ENCODE results near the gene EPGN. TPM values are rescaled to one million over a fixed set of nuclear protein-coding genes. Genes with fewer than 3 reads are reported as not detected.
"Not testable (repeated sequence)": the region's sequence is repeated elsewhere in the genome, so short reads cannot be mapped to it uniquely, and the experiment has no call there.

The EPGN gene
- total RNA-seq, 4 donors from 2014 or later, result not detected

DNA sequence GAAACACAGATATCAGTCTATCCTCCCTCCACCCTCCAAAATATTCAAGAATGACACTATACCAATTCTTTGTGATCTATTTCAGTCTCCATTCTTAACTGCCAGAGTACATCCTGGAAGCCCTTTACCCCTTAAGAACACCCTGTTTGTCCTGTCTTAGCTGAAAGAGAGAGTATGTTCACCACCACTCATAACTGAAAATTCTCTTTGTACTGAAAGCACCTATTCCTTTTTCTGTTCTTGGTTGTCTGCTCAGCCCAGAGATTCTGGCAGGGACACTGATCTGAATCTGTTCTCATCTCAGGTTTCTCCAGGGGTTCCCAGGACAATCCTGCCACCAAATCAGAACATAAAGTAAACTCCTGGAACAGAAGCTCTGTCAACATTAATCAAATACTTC, 31.2 kb downstream of the EPGN start:
- H3K27me3 ChIP-seq, result no peaks in the 10 kb centered on the region
- DNase-seq, result no peak
- H3K4me1 ChIP-seq, result no peaks in the 10 kb centered on the region
- H3K27ac ChIP-seq, result no peak overlapping the region
- no peaks in the 10 kb centered on the region for H3K36me3 ChIP-seq
- ATAC-seq, result no peak
- TF ChIP-seq, protein P1, sequence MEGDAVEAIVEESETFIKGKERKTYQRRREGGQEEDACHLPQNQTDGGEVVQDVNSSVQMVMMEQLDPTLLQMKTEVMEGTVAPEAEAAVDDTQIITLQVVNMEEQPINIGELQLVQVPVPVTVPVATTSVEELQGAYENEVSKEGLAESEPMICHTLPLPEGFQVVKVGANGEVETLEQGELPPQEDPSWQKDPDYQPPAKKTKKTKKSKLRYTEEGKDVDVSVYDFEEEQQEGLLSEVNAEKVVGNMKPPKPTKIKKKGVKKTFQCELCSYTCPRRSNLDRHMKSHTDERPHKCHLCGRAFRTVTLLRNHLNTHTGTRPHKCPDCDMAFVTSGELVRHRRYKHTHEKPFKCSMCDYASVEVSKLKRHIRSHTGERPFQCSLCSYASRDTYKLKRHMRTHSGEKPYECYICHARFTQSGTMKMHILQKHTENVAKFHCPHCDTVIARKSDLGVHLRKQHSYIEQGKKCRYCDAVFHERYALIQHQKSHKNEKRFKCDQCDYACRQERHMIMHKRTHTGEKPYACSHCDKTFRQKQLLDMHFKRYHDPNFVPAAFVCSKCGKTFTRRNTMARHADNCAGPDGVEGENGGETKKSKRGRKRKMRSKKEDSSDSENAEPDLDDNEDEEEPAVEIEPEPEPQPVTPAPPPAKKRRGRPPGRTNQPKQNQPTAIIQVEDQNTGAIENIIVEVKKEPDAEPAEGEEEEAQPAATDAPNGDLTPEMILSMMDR (IDR thresholded peaks at IDR 0.05 in 4 of 5, conservative IDR thresholded peaks at IDR 0.05 in 1 of 5), result no peak
- no peak for TF ChIP-seq POLR2A (IDR thresholded peaks at IDR 0.05)
- H3K9me3 ChIP-seq, result no peaks in the 10 kb centered on the region
- H3K4me3 ChIP-seq, result no peak overlapping the region
- intact Hi-C loops (cut with DNase I; ENCODE audit: low total_unique reads) (no loop called here), in situ Hi-C loops (cut with MboI; ENCODE audit: low sequenced_read_pairs in 4 of 4) (no loop called here)

DNA sequence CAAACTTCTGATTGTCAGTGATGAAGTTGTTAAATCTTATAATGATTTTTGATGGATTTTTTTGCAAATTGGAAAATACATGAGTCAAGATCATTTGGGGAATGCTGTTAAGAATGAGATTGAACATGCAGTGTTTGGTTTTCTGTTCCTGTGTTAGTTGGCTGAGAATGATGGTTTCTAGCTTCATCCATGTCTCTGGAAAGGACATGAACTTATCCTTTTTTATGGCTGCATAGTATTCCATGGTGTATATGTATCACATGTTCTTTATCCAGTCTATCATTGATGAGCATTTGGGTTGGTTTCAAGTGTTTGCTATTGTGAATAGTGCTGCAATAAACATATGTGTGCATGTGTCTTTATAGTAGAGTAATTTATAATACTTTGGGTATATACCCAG, 32.2 kb downstream of the EPGN start:
- ATAC-seq; intact Hi-C loops (cut with DNase I; ENCODE audit: low total_unique reads); H3K9me3 ChIP-seq; in situ Hi-C loops (cut with MboI; ENCODE audit: low sequenced_read_pairs in 4 of 4); H3K36me3 ChIP-seq; H3K4me3 ChIP-seq; H3K27ac ChIP-seq; DNase-seq; H3K4me1 ChIP-seq; H3K27me3 ChIP-seq: not testable (repeated sequence)

DNA sequence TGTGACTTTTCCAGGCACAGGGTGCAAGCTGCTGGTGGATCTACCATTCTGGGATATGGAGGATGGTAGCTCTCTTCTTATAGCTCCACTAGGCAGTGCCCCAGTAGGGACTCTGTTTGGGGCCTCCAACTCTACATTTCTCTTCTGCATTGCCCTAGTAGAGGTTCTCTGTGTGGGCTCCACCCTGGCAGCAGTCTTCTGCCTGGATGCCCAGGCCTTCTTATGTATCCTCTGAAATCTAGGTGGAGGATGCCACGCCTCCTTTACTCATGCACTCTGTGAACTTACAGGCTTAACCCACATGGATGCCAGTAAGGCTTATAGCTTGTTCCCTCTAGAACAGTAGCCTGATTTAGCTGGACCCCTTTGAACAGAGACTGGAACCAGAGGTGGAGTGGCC, 35.8 kb downstream of the EPGN start:
- intact Hi-C loops (cut with DNase I; ENCODE audit: low total_unique reads), result no loop called here
- H3K36me3 ChIP-seq, result no peaks in the 10 kb centered on the region
- TF ChIP-seq POLR2A (IDR thresholded peaks at IDR 0.05), result no peak
- TF ChIP-seq, protein P1 (IDR thresholded peaks at IDR 0.05 in 4 of 5, conservative IDR thresholded peaks at IDR 0.05 in 1 of 5), result no peak
- ATAC-seq (no peak), DNase-seq (no peak)
- in situ Hi-C loops (cut with MboI; ENCODE audit: low sequenced_read_pairs in 4 of 4), result no loop called here
- H3K27ac ChIP-seq, result no peak overlapping the region
- H3K4me3 ChIP-seq, result no peak overlapping the region
- H3K9me3 ChIP-seq, result no peaks in the 10 kb centered on the region
- no peaks in the 10 kb centered on the region for H3K4me1 ChIP-seq
- no peaks in the 10 kb centered on the region for H3K27me3 ChIP-seq

DNA sequence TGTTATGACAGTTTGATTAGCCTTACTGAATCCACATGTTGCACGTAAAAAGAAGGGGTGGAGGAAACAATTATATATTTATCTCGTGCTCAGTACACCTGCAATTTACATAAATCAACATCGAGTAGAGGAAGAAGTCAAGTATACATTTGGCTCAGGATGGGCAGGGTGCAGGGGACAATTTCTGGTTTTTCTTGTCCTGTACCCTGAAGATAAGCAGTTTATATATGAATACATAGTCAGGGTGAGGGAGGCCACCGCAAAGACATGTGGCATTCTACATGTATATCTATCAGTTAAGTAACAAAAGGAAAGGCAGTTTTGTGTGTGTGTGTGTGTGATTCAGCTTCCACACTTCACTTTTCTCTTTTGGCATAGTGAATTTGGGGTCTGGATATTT, 45.6 kb downstream of the EPGN start:
- no peak for TF ChIP-seq POLR2A (IDR thresholded peaks at IDR 0.05)
- TF ChIP-seq, protein P1 (IDR thresholded peaks at IDR 0.05 in 4 of 5, conservative IDR thresholded peaks at IDR 0.05 in 1 of 5), result no peak
- no peak for ATAC-seq
- Histone ChIP-seq H3K4me1 (no peaks in the 10 kb centered on the region), H3K9me3 (no peaks in the 10 kb centered on the region), H3K4me3 (no peak overlapping the region), H3K27me3 (no peaks in the 10 kb centered on the region), H3K27ac (no peak overlapping the region), H3K36me3 (no peaks in the 10 kb centered on the region)
- DNase-seq, result no peak
- intact Hi-C loops (cut with DNase I; ENCODE audit: low total_unique reads) (no loop called here), in situ Hi-C loops (cut with MboI; ENCODE audit: low sequenced_read_pairs in 4 of 4) (loop anchor here in 1 of 4 donors (25.0 kb wide), 1 partner anchor 308 kb away; no protein-coding TSS in a partner anchor)

DNA sequence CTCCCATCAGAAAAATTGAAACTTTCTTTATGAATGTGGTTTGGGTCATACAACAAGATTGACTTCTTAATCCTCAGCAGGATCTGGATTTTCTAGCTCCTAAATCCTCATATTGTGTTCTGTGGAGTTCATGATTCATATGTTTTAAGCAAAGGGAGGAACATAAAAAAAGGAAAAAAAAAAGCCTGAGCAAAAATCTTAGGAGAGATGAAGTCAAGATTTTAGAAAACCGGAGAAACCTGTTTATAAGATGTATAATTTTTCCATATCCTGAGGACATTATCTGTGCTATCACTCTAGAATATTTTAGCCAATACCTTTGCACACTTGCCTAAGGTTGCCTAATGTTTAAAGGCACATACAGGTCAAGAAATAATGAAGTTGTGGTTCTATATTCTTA, 49.7 kb downstream of the EPGN start:
- Histone ChIP-seq H3K4me1 (no peaks in the 10 kb centered on the region), H3K27me3 (no peaks in the 10 kb centered on the region), H3K9me3 (no peaks in the 10 kb centered on the region), H3K27ac (no peak overlapping the region), H3K4me3 (no peak overlapping the region), H3K36me3 (no peaks in the 10 kb centered on the region)
- DNase-seq (no peak), ATAC-seq (no peak)
- in situ Hi-C loops (cut with MboI; ENCODE audit: low sequenced_read_pairs in 4 of 4) (loop anchor here in 1 of 4 donors (25.0 kb wide), 1 partner anchor 304 kb away; no protein-coding TSS in a partner anchor), intact Hi-C loops (cut with DNase I; ENCODE audit: low total_unique reads) (no loop called here)
- TF ChIP-seq, protein P1 (IDR thresholded peaks at IDR 0.05 in 4 of 5, conservative IDR thresholded peaks at IDR 0.05 in 1 of 5), result no peak
- TF ChIP-seq POLR2A (IDR thresholded peaks at IDR 0.05), result no peak

All from gastrocnemius medialis (tissue), 4 donors.